A549 (cell line): ENCODE results near the gene NTRK1. TPM values are rescaled to one million over a fixed set of nuclear protein-coding genes. Genes with fewer than 3 reads are reported as not detected.

ENCODE experiments used
- ATAC-seq, 2 experiments: fragments of 200-7000 bp in 1 of 2; fragments of >200 bp in 1 of 2; cut with Nextera tagmentation in 1 of 2; cut with Tn5 transposase in 1 of 2; 3 replicates each; pipeline versions ENCODE4 v1.8.0 to v1.9.1; 2018 to 2020; ENCODE audit warnings: mild to moderate bottlenecking in 1 of 2, moderate library complexity in 1 of 2
- CTCF ChIA-PET: fragments of 300-600 bp; sonication (Branson Sonifier 250); formaldehyde crosslinking; extraction: SDS; loops from one replicate; lab custom pipeline; 2021; ENCODE audit warnings: antibody characterized with exemption, inconsistent platforms; lab: Yijun Ruan, JAX
- POLR2A ChIA-PET: fragments of 350-600 bp; formaldehyde crosslinking; extraction: SDS; loops from one replicate; lab custom pipeline; 2021; ENCODE audit warnings: antibody characterized with exemption, inconsistent platforms; lab: Yijun Ruan, JAX
- DNase-seq, 2 experiments: peaks; one replicate each; pipeline versions ENCODE4 v3.0.0 to v3.0.0-alpha.2; 2011 to 2016; ENCODE audit warnings: low read depth in 1 of 2, low spot score in 1 of 2
- FAIRE-seq: peaks from 2 replicates; lab custom pipeline; 2011; peaks lifted over from hg19 to GRCh38; lab: Jason Lieb, UNC
- H3K27ac ChIP-seq, 2 experiments: fragments of >200 bp; sonication (Bioruptor Twin); formaldehyde crosslinking; 3 replicates each; pipeline ENCODE4 v1.5.1; 2016 to 2017
- H3K4me1 ChIP-seq: fragments of >200 bp; sonication (Bioruptor Twin); formaldehyde crosslinking; 3 replicates; pipeline ENCODE4 v1.6.1; 2016
- H3K4me2 ChIP-seq: fragments of >200 bp; sonication (Bioruptor Twin); formaldehyde crosslinking; 3 replicates; pipeline ENCODE4 v1.6.1; 2016
- H3K4me3 ChIP-seq: fragments of >200 bp; sonication (Bioruptor Twin); formaldehyde crosslinking; 3 replicates; pipeline ENCODE4 v1.5.1; 2016
- H3K9me3 ChIP-seq: fragments of >200 bp; sonication (Bioruptor Twin); formaldehyde crosslinking; 3 replicates; pipeline ENCODE4 v1.6.1; 2016
- CBX2 ChIP-seq: fragments of 200-600 bp; sonication (generic); IDR thresholded peaks from 2 replicates; pipeline ENCODE4 v1.6.1; 2016; ENCODE audit warnings: low read depth, mild to moderate bottlenecking, borderline replicate concordance
- CHD2 ChIP-seq: fragments of 150-350 bp; IDR thresholded peaks from 2 replicates; pipeline ENCODE4 v1.6.1; 2014; ENCODE audit warnings: low read length; ENCODE audit not compliant: partially characterized antibody
- E2F6 ChIP-seq: IDR thresholded peaks from 2 replicates; pipeline ENCODE4 v1.6.1; 2012; ENCODE audit warnings: low read depth, borderline replicate concordance
- EHF ChIP-seq: fragments of 250-450 bp; sonication (Bioruptor Pico); IDR thresholded peaks from 2 replicates; pipeline ENCODE4 v1.5.0; 2020; ENCODE audit warnings: mild to moderate bottlenecking
- GATA3 ChIP-seq: IDR thresholded peaks from 2 replicates; pipeline ENCODE4 v1.6.1; 2012; ENCODE audit warnings: borderline replicate concordance
- HDAC2 ChIP-seq: fragments of 200-600 bp; sonication (generic); IDR thresholded peaks from 2 replicates; pipeline ENCODE4 v1.6.1; 2016
- HMGXB4 ChIP-seq: fragments of 250-450 bp; sonication (Bioruptor Pico); IDR thresholded peaks from 2 replicates; pipeline ENCODE4 v1.5.0; 2021; ENCODE audit warnings: mild to moderate bottlenecking, moderate library complexity, borderline replicate concordance
- HOXA7 ChIP-seq: fragments of 250-450 bp; sonication (Bioruptor Pico); IDR thresholded peaks from 2 replicates; pipeline ENCODE4 v1.5.0; 2020; ENCODE audit warnings: mild to moderate bottlenecking, moderate library complexity
- HOXB5 ChIP-seq: fragments of 250-450 bp; sonication (Bioruptor Pico); IDR thresholded peaks from 2 replicates; pipeline ENCODE4 v1.5.0; 2020; ENCODE audit warnings: mild to moderate bottlenecking, moderate library complexity
- KDM1A ChIP-seq: fragments of 200-600 bp; sonication (generic); IDR thresholded peaks from 2 replicates; pipeline ENCODE4 v1.6.1; 2016; ENCODE audit warnings: low read depth, mild to moderate bottlenecking
- KDM5A ChIP-seq: fragments of 200-600 bp; sonication (generic); IDR thresholded peaks from 2 replicates; pipeline ENCODE4 v1.6.1; 2016; ENCODE audit warnings: antibody characterized with exemption, mild to moderate bottlenecking
- MAX ChIP-seq: IDR thresholded peaks from 2 replicates; pipeline ENCODE4 v1.6.1; 2012
- MAZ ChIP-seq: fragments of 150-350 bp; IDR thresholded peaks from 2 replicates; pipeline ENCODE4 v1.6.1; 2014; ENCODE audit warnings: antibody characterized with exemption, low read depth, low read length, borderline replicate concordance
- NFE2L2 ChIP-seq: fragments of 150-350 bp; conservative IDR thresholded peaks from 2 replicates; pipeline ENCODE4 v1.6.1; 2014; ENCODE audit warnings: low read length
- PHF8 ChIP-seq: fragments of 200-600 bp; sonication (generic); IDR thresholded peaks from 2 replicates; pipeline ENCODE4 v1.6.1; 2016; ENCODE audit warnings: low read depth, mild to moderate bottlenecking, antibody characterized with exemption, moderate library complexity, borderline replicate concordance
- POLR2AphosphoS2 ChIP-seq: conservative IDR thresholded peaks from 2 replicates; pipeline ENCODE4 v1.6.1; 2012; ENCODE audit warnings: low read length, improper control_type of control experiment, inconsistent platforms
- RAD21 ChIP-seq, 2 experiments: fragments of >200 bp in 1 of 2; sonication (Bioruptor Twin) in 1 of 2; formaldehyde crosslinking in 1 of 2; IDR thresholded peaks in 1 of 2; conservative IDR thresholded peaks in 1 of 2; 2 replicates in 1 of 2; 3 replicates in 1 of 2; pipeline ENCODE4 v1.6.1; 2012 to 2018; ENCODE audit warnings: inconsistent platforms in 1 of 2
- SMC3 ChIP-seq: fragments of >200 bp; sonication (Bioruptor Twin); formaldehyde crosslinking; IDR thresholded peaks from 3 replicates; pipeline ENCODE4 v1.6.1; 2018; ENCODE audit warnings: inconsistent platforms
- ZSCAN20 ChIP-seq: fragments of 250-450 bp; sonication (Bioruptor Pico); IDR thresholded peaks from 2 replicates; pipeline ENCODE4 v1.8.0; 2022; ENCODE audit warnings: mild to moderate bottlenecking, moderate library complexity
- WGBS: methylation state at CpG from one replicate; pipeline ENCODE4 v1.1.6; 2017; ENCODE audit errors: missing lambda C conversion rate; 5-methylcytosine and 5-hydroxymethylcytosine counted together
- polyA plus RNA-seq, 4 experiments: library from polyadenylated mRNA; depleted of rRNA in 3 of 4; stranded (reverse); fragments of >200 nt; fragmentation: RNase III in 1 of 4; extraction: RNeasy Plus Mini Kit Qiagen cat#74134 plus additional on column Dnase treatment in 1 of 4; gene quantifications; 2 replicates in 3 of 4; 3 replicates in 1 of 4; pipeline ENCODE4 v1.2.3, GENCODE V29; 2011 to 2017
- TF ChIP-seq, protein P1 (sequence below): fragments of >200 bp; sonication (Bioruptor Twin); formaldehyde crosslinking; IDR thresholded peaks from 3 replicates; pipeline ENCODE4 v1.5.1; 2016

NTRK1 gene
- polyA plus RNA-seq, 2 of the 4 experiments (the other 2 are of a cell fraction) = 0.05 to 0.18 TPM

DNA sequence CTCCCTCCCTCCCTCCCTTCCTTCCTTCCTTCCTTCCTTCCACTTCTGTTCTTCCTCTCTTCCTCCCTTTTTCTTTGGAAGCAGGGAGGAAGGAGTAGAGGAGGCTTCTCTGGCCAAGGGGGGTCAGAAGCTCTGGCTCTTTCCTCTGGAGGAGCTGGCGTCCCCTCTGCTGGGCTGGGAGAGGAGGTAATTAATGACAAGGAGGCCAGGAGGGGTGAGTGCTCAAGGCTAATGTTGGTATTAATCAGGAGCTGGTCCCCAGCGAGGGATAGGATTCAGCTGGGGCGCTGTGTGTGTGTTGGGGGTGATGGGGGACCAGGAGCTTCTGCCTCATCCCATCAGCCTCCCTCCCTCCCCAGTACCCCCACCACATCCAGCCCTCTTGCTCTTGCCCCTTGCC, 26.7 kb downstream of the NTRK1 start:
- WGBS = 37% methylated on average over 3 of the region's 3 CpGs
- POLR2A ChIA-PET = no interaction called here
- FAIRE-seq (no peak), DNase-seq (no peak), ATAC-seq (no peak)
- Histone ChIP-seq H3K4me1 (peaks cover 3% of the 10 kb centered on the region; the same call in 1 of the 3 replicates), H3K4me3 (no peak overlapping the region), H3K27ac (no peak overlapping the region), H3K9me3 (no peaks in the 10 kb centered on the region), H3K4me2 (no peak overlapping the region)
- TF ChIP-seq SMC3 = no peak
- CTCF ChIA-PET = interaction anchor here (0.9 to 20.8 kb wide), 12 partner anchors 13 to 200 kb away, joined by 3 to 341 read pairs (median 69); partner anchors contain the start of genes INSRR, ISG20L2, LRRC71 and METTL25B

DNA sequence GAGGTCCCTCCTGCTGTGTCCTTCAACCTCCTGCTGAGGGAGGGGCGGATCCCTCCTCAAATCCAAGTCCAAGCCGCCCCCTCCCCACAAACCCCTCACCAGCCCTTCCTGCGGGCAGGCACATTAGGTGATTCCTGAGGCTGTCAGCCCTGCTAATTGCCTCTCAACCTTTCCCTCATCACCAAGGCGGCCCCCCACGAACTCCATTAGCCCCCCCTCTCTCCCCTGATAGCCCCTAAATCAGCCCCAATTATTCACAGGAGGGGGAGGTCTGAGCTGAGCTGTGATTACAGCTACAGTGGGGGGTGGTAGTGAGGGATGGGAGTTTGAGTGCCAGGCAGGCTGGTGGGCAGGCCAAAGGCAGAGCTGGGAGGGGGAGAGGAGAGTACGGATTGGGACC, 27.1 kb downstream of the NTRK1 start:
- ChIA-PET CTCF (interaction anchor here (0.9 to 20.8 kb wide), 11 partner anchors 14 to 200 kb away, joined by 3 to 341 read pairs (median 108); partner anchors contain the start of genes INSRR, ISG20L2, LRRC71 and METTL25B), POLR2A (no interaction called here)
- no peak for ATAC-seq

GRCh38 chr1:156889802-156890580, 29.3 kb downstream of the NTRK1 start:
- Histone ChIP-seq H3K9me3 (no peaks in the 10 kb centered on the region), H3K4me3 (no peak overlapping the region), H3K4me2 (no peak overlapping the region), H3K4me1 (peaks cover 15% of the 10 kb centered on the region), H3K27ac (peak overlapping the region; percentile 43 to 77; a peak in 4 of 6 replicates)
- CTCF ChIA-PET = interaction anchor here (0.5 to 20.8 kb wide), 46 partner anchors 8 to 271 kb away, joined by 3 to 341 read pairs (median 6); partner anchors contain the start of genes CRABP2, HAPLN2, INSRR and ISG20L2
- TF ChIP-seq, protein P1, sequence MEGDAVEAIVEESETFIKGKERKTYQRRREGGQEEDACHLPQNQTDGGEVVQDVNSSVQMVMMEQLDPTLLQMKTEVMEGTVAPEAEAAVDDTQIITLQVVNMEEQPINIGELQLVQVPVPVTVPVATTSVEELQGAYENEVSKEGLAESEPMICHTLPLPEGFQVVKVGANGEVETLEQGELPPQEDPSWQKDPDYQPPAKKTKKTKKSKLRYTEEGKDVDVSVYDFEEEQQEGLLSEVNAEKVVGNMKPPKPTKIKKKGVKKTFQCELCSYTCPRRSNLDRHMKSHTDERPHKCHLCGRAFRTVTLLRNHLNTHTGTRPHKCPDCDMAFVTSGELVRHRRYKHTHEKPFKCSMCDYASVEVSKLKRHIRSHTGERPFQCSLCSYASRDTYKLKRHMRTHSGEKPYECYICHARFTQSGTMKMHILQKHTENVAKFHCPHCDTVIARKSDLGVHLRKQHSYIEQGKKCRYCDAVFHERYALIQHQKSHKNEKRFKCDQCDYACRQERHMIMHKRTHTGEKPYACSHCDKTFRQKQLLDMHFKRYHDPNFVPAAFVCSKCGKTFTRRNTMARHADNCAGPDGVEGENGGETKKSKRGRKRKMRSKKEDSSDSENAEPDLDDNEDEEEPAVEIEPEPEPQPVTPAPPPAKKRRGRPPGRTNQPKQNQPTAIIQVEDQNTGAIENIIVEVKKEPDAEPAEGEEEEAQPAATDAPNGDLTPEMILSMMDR = peak; percentile 94
- no peak for TF ChIP-seq HDAC2
- peak; percentile 90 to 94 for TF ChIP-seq RAD21 (conservative IDR thresholded peaks at IDR 0.05 in 1 of 2, IDR thresholded peaks at IDR 0.05 in 1 of 2)
- TF ChIP-seq SMC3 = peak; percentile 88
- peak; percentile 72 for FAIRE-seq
- DNase-seq = peak; percentile 82 to 87
- POLR2A ChIA-PET = interaction anchor here (0.6 to 2.4 kb wide), 2 partner anchors 29 to 162 kb away, joined by 3 to 6 read pairs; partner anchors contain the start of genes ISG20L2, METTL25B and NTRK1
- 37% methylated on average over 8 of the region's 8 CpGs for WGBS
- peak; percentile 54 to 68; a peak in 5 of 6 replicates for ATAC-seq

More for the DNA sequence above, 27.1 kb downstream of the NTRK1 start:
- no peaks in the 10 kb centered on the region for H3K9me3 ChIP-seq
- H3K4me2 ChIP-seq = no peak overlapping the region
- no peak overlapping the region for H3K4me3 ChIP-seq
- FAIRE-seq (no peak), DNase-seq (no peak)
- no peak for TF ChIP-seq ZSCAN20 (CRISPR knock-in tag)
- TF ChIP-seq KDM1A = no peak
- TF ChIP-seq GATA3 = no peak
- no peak for TF ChIP-seq MAX
- no peak for TF ChIP-seq HMGXB4 (CRISPR knock-in tag)
- no peak for TF ChIP-seq HOXB5 (CRISPR knock-in tag)
- no peak for TF ChIP-seq MAZ
- no peak for TF ChIP-seq NFE2L2
- TF ChIP-seq HOXA7 (CRISPR knock-in tag) = no peak
- TF ChIP-seq SMC3 = no peak
- no peak for TF ChIP-seq CBX2
- TF ChIP-seq POLR2AphosphoS2 = no peak
- TF ChIP-seq PHF8 = no peak
- no peak for TF ChIP-seq KDM5A
- no peak for TF ChIP-seq EHF (CRISPR knock-in tag)
- no peak for TF ChIP-seq E2F6
- no peak for TF ChIP-seq CHD2
- H3K4me1 ChIP-seq = peaks cover 3% of the 10 kb centered on the region; the same call in 1 of the 3 replicates
- 36% methylated on average over 4 of the region's 6 CpGs for WGBS
- no peak overlapping the region for H3K27ac ChIP-seq
